ENCODE data around the gene TADA2B. TPM values are rescaled to one million over a fixed set of nuclear protein-coding genes. Genes with fewer than 3 reads are reported as not detected.

Gene TADA2B
- total and polyA plus RNA-seq, 7 experiments from 2014 or later = 4.0 to 49.0 (median 30.5) TPM

- H3K4me1 Mint-ChIP-seq = peaks cover 0 to 10% (median 0%) of the 10 kb centered on the region in 7 donors
- intact Hi-C loops (cut with micrococcal nuclease) = no loop called here
- no peaks in the 10 kb centered on the region for H3K27me3 Mint-ChIP-seq
- Histone ChIP-seq H3K27me3 (ENCODE audit: control insufficient read depth in 2 of 2, insufficient read depth in 2 of 2, low read length in 2 of 2) (no peaks in the 10 kb centered on the region), H3K9me3 (ENCODE audit: control insufficient read depth in 2 of 3, low read length in 3 of 3) (no peaks in the 10 kb centered on the region), H3K4me1 (ENCODE audit: control insufficient read depth in 2 of 2, insufficient read depth in 2 of 2, low read length in 2 of 2) (no peaks in the 10 kb centered on the region), H3K27ac (ENCODE audit: low read depth, low read length) (no peak overlapping the region), H3K36me3 (ENCODE audit: control insufficient read depth in 2 of 3, insufficient read depth in 3 of 3, low read length in 3 of 3) (peaks cover 0 to 91% (median 16%) of the 10 kb centered on the region in 3 experiments), H3K4me3 (ENCODE audit: low read length) (no peak overlapping the region)
- no peak overlapping the region for H3K27ac Mint-ChIP-seq
- POLR2A ChIA-PET = no interaction called here
- H3K36me3 Mint-ChIP-seq = peaks cover 4 to 46% (median 15%) of the 10 kb centered on the region in 5 donors
- H3K4me3 Mint-ChIP-seq = no peak overlapping the region
- ATAC-seq (no peak), DNase-seq (no peak)
- CTCF ChIA-PET = no interaction called here
- no peaks in the 10 kb centered on the region for H3K9me3 Mint-ChIP-seq
Measured at GRCh38 chr4:7025040-7025602, 18.1 kb upstream of the TADA2B start.

GRCh38 chr4:7026107-7026506 is 17.1 kb upstream of the TADA2B start:
- POLR2A ChIA-PET = no interaction called here
- Mint-ChIP-seq H3K4me1 (peaks cover 0 to 10% (median 0%) of the 10 kb centered on the region in 7 donors), H3K36me3 (peaks cover 10 to 50% (median 21%) of the 10 kb centered on the region in 5 donors), H3K9me3 (no peaks in the 10 kb centered on the region), H3K27me3 (no peaks in the 10 kb centered on the region), H3K27ac (peak overlapping the region in 1 of 9 donors; percentile 80), H3K4me3 (no peak overlapping the region)
- Histone ChIP-seq H3K9me3 (ENCODE audit: control insufficient read depth in 2 of 3, low read length in 3 of 3) (no peaks in the 10 kb centered on the region), H3K4me1 (ENCODE audit: control insufficient read depth in 2 of 2, insufficient read depth in 2 of 2, low read length in 2 of 2) (no peaks in the 10 kb centered on the region), H3K27ac (ENCODE audit: low read depth, low read length) (no peak overlapping the region), H3K4me3 (ENCODE audit: low read length) (no peak overlapping the region), H3K27me3 (ENCODE audit: control insufficient read depth in 2 of 2, insufficient read depth in 2 of 2, low read length in 2 of 2) (no peaks in the 10 kb centered on the region), H3K36me3 (ENCODE audit: control insufficient read depth in 2 of 3, insufficient read depth in 3 of 3, low read length in 3 of 3) (peaks cover 7 to 91% (median 25%) of the 10 kb centered on the region in 3 experiments)
- intact Hi-C loops (cut with micrococcal nuclease) = no loop called here
- CTCF ChIA-PET = no interaction called here
- DNase-seq = no peak
- no peak for ATAC-seq

GRCh38 chr4:7027284-7027683 is 15.9 kb upstream of the TADA2B start:
- DNase-seq = no peak
- H3K4me3 Mint-ChIP-seq = no peak overlapping the region
- CTCF ChIA-PET = interaction anchor here (0.7 kb wide), 1 partner anchor 569 kb away, joined by 4 read pairs; no protein-coding TSS in a partner anchor

GRCh38 chr4:7027913-7028312 is 15.3 kb upstream of the TADA2B start:
- H3K9me3 ChIP-seq (ENCODE audit: control insufficient read depth in 2 of 3, low read length in 3 of 3) = no peaks in the 10 kb centered on the region
- intact Hi-C loops (cut with micrococcal nuclease) = no loop called here
- Mint-ChIP-seq H3K36me3 (peaks cover 10 to 46% (median 21%) of the 10 kb centered on the region in 5 donors), H3K27me3 (no peaks in the 10 kb centered on the region), H3K27ac (peak overlapping the region in 2 of 9 donors; percentile 1 to 3), H3K4me1 (peaks cover 0 to 10% (median 0%) of the 10 kb centered on the region in 7 donors), H3K4me3 (no peak overlapping the region), H3K9me3 (no peaks in the 10 kb centered on the region)
- no peaks in the 10 kb centered on the region for H3K4me1 ChIP-seq (ENCODE audit: control insufficient read depth in 2 of 2, insufficient read depth in 2 of 2, low read length in 2 of 2)
- no peak for ATAC-seq
- CTCF ChIA-PET = no interaction called here
- H3K4me3 ChIP-seq (ENCODE audit: low read length) = no peak overlapping the region
- no peak overlapping the region for H3K27ac ChIP-seq (ENCODE audit: low read depth, low read length)
- peaks cover 7 to 92% (median 30%) of the 10 kb centered on the region in 3 experiments for H3K36me3 ChIP-seq (ENCODE audit: control insufficient read depth in 2 of 3, insufficient read depth in 3 of 3, low read length in 3 of 3)
- no peaks in the 10 kb centered on the region for H3K27me3 ChIP-seq (ENCODE audit: control insufficient read depth in 2 of 2, insufficient read depth in 2 of 2, low read length in 2 of 2)
- no peak for DNase-seq
- POLR2A ChIA-PET = no interaction called here

More at GRCh38 chr4:7027284-7027683, 15.9 kb upstream of the TADA2B start:
- Histone ChIP-seq H3K4me3 (ENCODE audit: low read length) (no peak overlapping the region), H3K27me3 (ENCODE audit: control insufficient read depth in 2 of 2, insufficient read depth in 2 of 2, low read length in 2 of 2) (no peaks in the 10 kb centered on the region), H3K36me3 (ENCODE audit: control insufficient read depth in 2 of 3, insufficient read depth in 3 of 3, low read length in 3 of 3) (peaks cover 7 to 92% (median 30%) of the 10 kb centered on the region in 3 experiments), H3K27ac (ENCODE audit: low read depth, low read length) (no peak overlapping the region), H3K9me3 (ENCODE audit: control insufficient read depth in 2 of 3, low read length in 3 of 3) (no peaks in the 10 kb centered on the region), H3K4me1 (ENCODE audit: control insufficient read depth in 2 of 2, insufficient read depth in 2 of 2, low read length in 2 of 2) (no peaks in the 10 kb centered on the region)
- ATAC-seq = no peak
- H3K9me3 Mint-ChIP-seq = no peaks in the 10 kb centered on the region
- POLR2A ChIA-PET = no interaction called here
- peaks cover 10 to 48% (median 21%) of the 10 kb centered on the region in 5 donors for H3K36me3 Mint-ChIP-seq
- peak overlapping the region in 1 of 9 donors; percentile 39 for H3K27ac Mint-ChIP-seq
- no peaks in the 10 kb centered on the region for H3K27me3 Mint-ChIP-seq
- intact Hi-C loops (cut with micrococcal nuclease) = no loop called here
- peaks cover 0 to 10% (median 0%) of the 10 kb centered on the region in 7 donors for H3K4me1 Mint-ChIP-seq

- peaks cover 0 to 10% (median 0%) of the 10 kb centered on the region in 7 donors for H3K4me1 Mint-ChIP-seq
- no peaks in the 10 kb centered on the region for H3K9me3 ChIP-seq (ENCODE audit: control insufficient read depth in 2 of 3, low read length in 3 of 3)
- H3K36me3 ChIP-seq (ENCODE audit: control insufficient read depth in 2 of 3, insufficient read depth in 3 of 3, low read length in 3 of 3) = peaks cover 7 to 80% (median 30%) of the 10 kb centered on the region in 3 experiments
- ATAC-seq = no peak
- H3K4me3 Mint-ChIP-seq = no peak overlapping the region
- H3K27ac ChIP-seq (ENCODE audit: low read depth, low read length) = no peak overlapping the region
- DNase-seq = no peak
- CTCF ChIA-PET = no interaction called here
- H3K4me1 ChIP-seq (ENCODE audit: control insufficient read depth in 2 of 2, insufficient read depth in 2 of 2, low read length in 2 of 2) = no peaks in the 10 kb centered on the region
- no peak overlapping the region for H3K4me3 ChIP-seq (ENCODE audit: low read length)
- H3K36me3 Mint-ChIP-seq = peaks cover 10 to 41% (median 21%) of the 10 kb centered on the region in 5 donors
- no peaks in the 10 kb centered on the region for H3K27me3 Mint-ChIP-seq
- POLR2A ChIA-PET = no interaction called here
- intact Hi-C loops (cut with micrococcal nuclease) = no loop called here
- no peak overlapping the region for H3K27ac Mint-ChIP-seq
- no peaks in the 10 kb centered on the region for H3K27me3 ChIP-seq (ENCODE audit: control insufficient read depth in 2 of 2, insufficient read depth in 2 of 2, low read length in 2 of 2)
- H3K9me3 Mint-ChIP-seq = no peaks in the 10 kb centered on the region
Measured at GRCh38 chr4:7029212-7029611, 14.0 kb upstream of the TADA2B start.

- no peak overlapping the region for H3K4me3 Mint-ChIP-seq
- POLR2A ChIA-PET = interaction anchor here (0.7 kb wide), 1 partner anchor 773 kb away, joined by 5 read pairs; no protein-coding TSS in a partner anchor
- peaks cover 10 to 34% (median 21%) of the 10 kb centered on the region in 5 donors for H3K36me3 Mint-ChIP-seq
- CTCF ChIA-PET = no interaction called here
- H3K36me3 ChIP-seq (ENCODE audit: control insufficient read depth in 2 of 3, insufficient read depth in 3 of 3, low read length in 3 of 3) = peaks cover 7 to 73% (median 30%) of the 10 kb centered on the region in 3 experiments
- no peak for DNase-seq
- H3K9me3 ChIP-seq (ENCODE audit: control insufficient read depth in 2 of 3, low read length in 3 of 3) = no peaks in the 10 kb centered on the region
- no peak overlapping the region for H3K27ac ChIP-seq (ENCODE audit: low read depth, low read length)
- H3K27ac Mint-ChIP-seq = peak overlapping the region in 1 of 9 donors; percentile 39
- ATAC-seq = no peak
- H3K4me1 Mint-ChIP-seq = peaks cover 0 to 10% (median 0%) of the 10 kb centered on the region in 7 donors
- H3K27me3 ChIP-seq (ENCODE audit: control insufficient read depth in 2 of 2, insufficient read depth in 2 of 2, low read length in 2 of 2) = no peaks in the 10 kb centered on the region
- no peaks in the 10 kb centered on the region for H3K9me3 Mint-ChIP-seq
- no peaks in the 10 kb centered on the region for H3K4me1 ChIP-seq (ENCODE audit: control insufficient read depth in 2 of 2, insufficient read depth in 2 of 2, low read length in 2 of 2)
- H3K27me3 Mint-ChIP-seq = no peaks in the 10 kb centered on the region
- intact Hi-C loops (cut with micrococcal nuclease) = no loop called here
- no peak overlapping the region for H3K4me3 ChIP-seq (ENCODE audit: low read length)
Measured at GRCh38 chr4:7029921-7030320, 13.3 kb upstream of the TADA2B start.

GRCh38 chr4:7030856-7031255 is 12.3 kb upstream of the TADA2B start:
- Histone ChIP-seq H3K27ac (ENCODE audit: low read depth, low read length) (no peak overlapping the region), H3K36me3 (ENCODE audit: control insufficient read depth in 2 of 3, insufficient read depth in 3 of 3, low read length in 3 of 3) (peaks cover 7 to 63% (median 24%) of the 10 kb centered on the region in 3 experiments), H3K4me1 (ENCODE audit: control insufficient read depth in 2 of 2, insufficient read depth in 2 of 2, low read length in 2 of 2) (no peaks in the 10 kb centered on the region), H3K4me3 (ENCODE audit: low read length) (no peak overlapping the region), H3K27me3 (ENCODE audit: control insufficient read depth in 2 of 2, insufficient read depth in 2 of 2, low read length in 2 of 2) (no peaks in the 10 kb centered on the region), H3K9me3 (ENCODE audit: control insufficient read depth in 2 of 3, low read length in 3 of 3) (no peaks in the 10 kb centered on the region)
- Mint-ChIP-seq H3K9me3 (no peaks in the 10 kb centered on the region), H3K4me3 (no peak overlapping the region), H3K36me3 (peaks cover 10 to 32% (median 21%) of the 10 kb centered on the region in 5 donors), H3K27me3 (no peaks in the 10 kb centered on the region), H3K27ac (no peak overlapping the region), H3K4me1 (peaks cover 0 to 10% (median 0%) of the 10 kb centered on the region in 7 donors)
- ATAC-seq = no peak
- DNase-seq = no peak
- intact Hi-C loops (cut with micrococcal nuclease) = no loop called here
- CTCF ChIA-PET = no interaction called here
- POLR2A ChIA-PET = no interaction called here

All from naive thymus-derived CD4-positive, alpha-beta T cell (primary cell).